Activated CD4-positive, alpha-beta T cell treated with anti-CD3 and anti-CD28 coated beads, Interleukin-2, amount 50 U/mL, for 48 hours (primary cell): Measurements from ENCODE around the gene WDR18.

Source experiments
- DNase-seq, 2 experiments: peaks; one replicate each; pipeline ENCODE4 v3.0.0-alpha.2; 2020

The WDR18 gene

GRCh38 chr19:966485-967088 is 17.6 kb upstream of the WDR18 start:
- DNase-seq = no peak

- DNase-seq = no peak
Observed at GRCh38 chr19:970695-971094, 13.4 kb upstream of the WDR18 start.

GRCh38 chr19:971795-972194 is 12.3 kb upstream of the WDR18 start:
- no peak for DNase-seq

- no peak for DNase-seq
Observed at GRCh38 chr19:972281-972680, 11.9 kb upstream of the WDR18 start.

GRCh38 chr19:973726-974563 is 10.2 kb upstream of the WDR18 start:
- no peak for DNase-seq

- no peak for DNase-seq
Observed at GRCh38 chr19:974564-975257, 9.4 kb upstream of the WDR18 start.

GRCh38 chr19:976476-976875 is 7.7 kb upstream of the WDR18 start:
- DNase-seq = no peak

GRCh38 chr19:977058-977464 is 7.1 kb upstream of the WDR18 start:
- DNase-seq = no peak

- DNase-seq = no peak
Observed at GRCh38 chr19:979318-979741, 4.8 kb upstream of the WDR18 start.

GRCh38 chr19:980133-980998 is 3.8 kb upstream of the WDR18 start:
- no peak for DNase-seq

- DNase-seq = peak; percentile 79 to 82
Observed at GRCh38 chr19:982567-983170, 1.5 kb upstream of the WDR18 start.

- DNase-seq = no peak
Observed at GRCh38 chr19:986083-986482, 1.9 kb downstream of the WDR18 start.

GRCh38 chr19:988081-988480 is 3.9 kb downstream of the WDR18 start:
- DNase-seq = no peak

GRCh38 chr19:988510-988909 is 4.4 kb downstream of the WDR18 start:
- DNase-seq = no peak

- DNase-seq = no peak
Observed at GRCh38 chr19:989381-990081, 5.4 kb downstream of the WDR18 start.

GRCh38 chr19:990119-990571 is 6.0 kb downstream of the WDR18 start:
- no peak for DNase-seq

GRCh38 chr19:990746-991145 is 6.6 kb downstream of the WDR18 start:
- DNase-seq = no peak

GRCh38 chr19:991174-991931 is 7.2 kb downstream of the WDR18 start:
- peak; percentile 65 to 68 for DNase-seq

- no peak for DNase-seq
Observed at GRCh38 chr19:991932-992669, 8.0 kb downstream of the WDR18 start.

- no peak for DNase-seq
Observed at GRCh38 chr19:992670-993055, 8.5 kb downstream of the WDR18 start.
